SJCRH30 (cell line): ENCODE measurements around the gene PLEKHG4. TPM values are rescaled to one million over a fixed set of nuclear protein-coding genes. Genes with fewer than 3 reads are reported as not detected.

ENCODE experiments used
- total RNA-seq: library from RNA; depleted of rRNA; stranded (reverse); fragments of >200 nt; shearing (Covaris generic); gene quantifications from 2 replicates; pipeline ENCODE4 v1.2.3, GENCODE V29; 2014; rRNA removed

Gene PLEKHG4
- total RNA-seq, 1 experiment from 2014 or later: not detected

Other genes starting within 250 kb of the PLEKHG4 start
- 39.5 and 45.2 TPM in 2 replicates for gene PHAF1, start 169.6 kb upstream of the PLEKHG4 start, total RNA-seq
- 13.1 and 14.6 TPM in 2 replicates for gene B3GNT9, start 128.5 kb upstream of the PLEKHG4 start, total RNA-seq
- 4.8 and 6.1 TPM in 2 replicates for gene TRADD, start 119.6 kb upstream of the PLEKHG4 start, total RNA-seq
- gene FBXL8, start 119.6 kb upstream of the PLEKHG4 start, total RNA-seq: 4.0 and 5.7 TPM in 2 replicates
- gene HSF4, start 114.8 kb upstream of the PLEKHG4 start, total RNA-seq: 2.8 and 4.9 TPM in 2 replicates
- gene NOL3, start 109.0 kb upstream of the PLEKHG4 start, total RNA-seq: 13.3 and 14.1 TPM in 2 replicates
- gene MATCAP1, start 95.6 kb upstream of the PLEKHG4 start, total RNA-seq: 20.5 and 23.8 TPM in 2 replicates
- gene EXOC3L1, start 89.4 kb upstream of the PLEKHG4 start, total RNA-seq: 1.5 and 2.0 TPM in 2 replicates
- gene E2F4, start 87.4 kb upstream of the PLEKHG4 start, total RNA-seq: 134 and 141 TPM in 2 replicates
- gene ELMO3, start 80.4 kb upstream of the PLEKHG4 start, total RNA-seq: 0.84 and 1.8 TPM in 2 replicates
- gene TMEM208, start 52.4 kb upstream of the PLEKHG4 start, total RNA-seq: 32.1 and 33.0 TPM in 2 replicates
- gene FHOD1, start 32.1 kb upstream of the PLEKHG4 start, total RNA-seq: 20.7 and 23.2 TPM in 2 replicates
- 1.4 and 1.7 TPM in 2 replicates for gene SLC9A5, start 30.6 kb upstream of the PLEKHG4 start, total RNA-seq
- gene KCTD19, start 47.2 kb downstream of the PLEKHG4 start, total RNA-seq: 0.04 TPM in 1 of 2 replicates, not detected in the other
- gene LRRC36, start 47.3 kb downstream of the PLEKHG4 start, total RNA-seq: not detected in 2 replicates
- gene TPPP3, start 114.0 kb downstream of the PLEKHG4 start, total RNA-seq: 34.6 and 38.3 TPM in 2 replicates
- gene ZDHHC1, start 136.9 kb downstream of the PLEKHG4 start, total RNA-seq: 0.10 TPM in 1 of 2 replicates, not detected in the other
- 0.61 and 1.1 TPM in 2 replicates for gene HSD11B2, start 151.6 kb downstream of the PLEKHG4 start, total RNA-seq
- gene ATP6V0D1, start 201.6 kb downstream of the PLEKHG4 start, total RNA-seq: 48.6 and 49.4 TPM in 2 replicates
- not detected in 2 replicates for gene AGRP, start 204.0 kb downstream of the PLEKHG4 start, total RNA-seq
- 10.8 and 13.5 TPM in 2 replicates for gene RIPOR1, start 249.3 kb downstream of the PLEKHG4 start, total RNA-seq